Measurements from ENCODE around the gene GFOD1. TPM values are rescaled to one million over a fixed set of nuclear protein-coding genes. Genes with fewer than 3 reads are reported as not detected.

GFOD1 gene
- total and polyA plus RNA-seq, 10 donors = 3.4 to 54.0 (median 32.5) TPM

DNA sequence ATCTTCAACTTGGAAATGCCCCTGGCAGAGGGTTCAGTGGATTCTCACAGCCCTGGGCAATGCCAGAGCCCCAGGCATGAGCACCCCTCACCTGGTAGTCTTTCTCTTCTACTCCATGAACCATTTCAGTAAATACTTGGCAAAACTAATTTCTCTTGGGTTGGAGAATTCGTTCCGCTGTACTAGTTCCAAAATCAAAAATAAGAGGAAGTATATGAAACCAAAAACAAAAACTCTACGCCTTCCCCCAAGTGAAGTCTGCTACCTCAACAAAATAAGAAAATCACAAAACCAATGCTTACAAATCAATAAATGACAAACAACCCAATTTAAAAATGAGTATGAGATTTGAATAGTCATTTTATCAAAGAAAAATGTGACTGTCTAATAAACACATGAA, 12.6 kb downstream of the GFOD1 start:
- Histone ChIP-seq H3K27ac (peak overlapping the region in 3 of 8 donors; percentile 18 to 30 (median 29)), H3K4me3 (no peak overlapping the region), H3K36me3 (peaks cover 0 to 28% (median 4%) of the 10 kb centered on the region in 6 donors), H3K4me1 (peaks cover 13 to 70% (median 49%) of the 10 kb centered on the region in 6 donors), H3K27me3 (replicated peaks in 1 of 7) (no peaks in the 10 kb centered on the region), H3K9me3 (no peaks in the 10 kb centered on the region)
- no peak for TF ChIP-seq POLR2AphosphoS5 (IDR thresholded peaks at IDR 0.05)
- TF ChIP-seq, protein P1, sequence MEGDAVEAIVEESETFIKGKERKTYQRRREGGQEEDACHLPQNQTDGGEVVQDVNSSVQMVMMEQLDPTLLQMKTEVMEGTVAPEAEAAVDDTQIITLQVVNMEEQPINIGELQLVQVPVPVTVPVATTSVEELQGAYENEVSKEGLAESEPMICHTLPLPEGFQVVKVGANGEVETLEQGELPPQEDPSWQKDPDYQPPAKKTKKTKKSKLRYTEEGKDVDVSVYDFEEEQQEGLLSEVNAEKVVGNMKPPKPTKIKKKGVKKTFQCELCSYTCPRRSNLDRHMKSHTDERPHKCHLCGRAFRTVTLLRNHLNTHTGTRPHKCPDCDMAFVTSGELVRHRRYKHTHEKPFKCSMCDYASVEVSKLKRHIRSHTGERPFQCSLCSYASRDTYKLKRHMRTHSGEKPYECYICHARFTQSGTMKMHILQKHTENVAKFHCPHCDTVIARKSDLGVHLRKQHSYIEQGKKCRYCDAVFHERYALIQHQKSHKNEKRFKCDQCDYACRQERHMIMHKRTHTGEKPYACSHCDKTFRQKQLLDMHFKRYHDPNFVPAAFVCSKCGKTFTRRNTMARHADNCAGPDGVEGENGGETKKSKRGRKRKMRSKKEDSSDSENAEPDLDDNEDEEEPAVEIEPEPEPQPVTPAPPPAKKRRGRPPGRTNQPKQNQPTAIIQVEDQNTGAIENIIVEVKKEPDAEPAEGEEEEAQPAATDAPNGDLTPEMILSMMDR (IDR thresholded peaks at IDR 0.05 in 8 of 11, conservative IDR thresholded peaks at IDR 0.05 in 3 of 11) = no peak
- DNase-seq = no peak
- WGBS, 5 donors = 51 to 59% (median 55%) methylated on average over 3 of the region's 3 CpGs
- intact Hi-C loops (cut with DNase I; ENCODE audit: low total_unique reads) = no loop called here

DNA sequence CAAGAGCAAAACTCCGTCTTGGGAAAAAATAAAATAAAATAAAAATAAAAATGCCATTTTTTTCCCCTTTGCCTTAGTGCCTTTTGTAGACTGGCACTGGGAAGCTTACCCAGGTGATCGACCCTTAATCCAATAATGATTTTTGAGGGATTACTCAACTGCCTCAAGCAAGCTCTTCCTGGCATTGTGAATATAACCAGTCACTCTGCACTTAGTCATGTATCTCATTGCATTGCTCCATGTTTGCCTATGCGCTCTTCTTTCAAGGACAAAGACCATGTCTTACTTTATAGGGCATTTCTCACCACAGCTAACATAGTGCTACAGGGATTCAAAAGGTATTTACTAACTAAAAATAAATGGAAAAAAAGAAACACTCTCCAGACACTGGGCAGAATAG, 13.0 kb downstream of the GFOD1 start:
- TF ChIP-seq POLR2A (IDR thresholded peaks at IDR 0.05) (no peak), POLR2AphosphoS5 (IDR thresholded peaks at IDR 0.05) (no peak)
- TF ChIP-seq, protein P1 (IDR thresholded peaks at IDR 0.05 in 8 of 11, conservative IDR thresholded peaks at IDR 0.05 in 3 of 11) = no peak
- H3K9me3 ChIP-seq = no peaks in the 10 kb centered on the region
- peak overlapping the region in 3 of 8 donors; percentile 18 to 30 (median 29) for H3K27ac ChIP-seq
- WGBS, 5 donors = 92 to 98% (median 94%) methylated on average over 3 of the region's 3 CpGs
- H3K4me3 ChIP-seq = no peak overlapping the region
- peaks cover 8 to 66% (median 45%) of the 10 kb centered on the region in 6 donors for H3K4me1 ChIP-seq
- intact Hi-C loops (cut with DNase I; ENCODE audit: low total_unique reads) = no loop called here
- H3K27me3 ChIP-seq (replicated peaks in 1 of 7) = no peaks in the 10 kb centered on the region
- DNase-seq = no peak
- H3K36me3 ChIP-seq = peaks cover 0 to 25% (median 5%) of the 10 kb centered on the region in 6 donors

- H3K27ac ChIP-seq = no peak overlapping the region
- H3K4me1 ChIP-seq = peaks cover 8 to 60% (median 39%) of the 10 kb centered on the region in 6 donors
- peaks cover 0 to 28% (median 5%) of the 10 kb centered on the region in 6 donors for H3K36me3 ChIP-seq
- DNase-seq = no peak
- 48 to 63% (median 52%) methylated on average over 8 of the region's 8 CpGs for WGBS, 5 donors
- TF ChIP-seq POLR2AphosphoS5 (IDR thresholded peaks at IDR 0.05) = no peak
- no peak for TF ChIP-seq POLR2A (IDR thresholded peaks at IDR 0.05)
- TF ChIP-seq, protein P1 (IDR thresholded peaks at IDR 0.05 in 8 of 11, conservative IDR thresholded peaks at IDR 0.05 in 3 of 11) = no peak
- H3K27me3 ChIP-seq (replicated peaks in 1 of 7) = no peaks in the 10 kb centered on the region
- intact Hi-C loops (cut with DNase I; ENCODE audit: low total_unique reads) = no loop called here
- H3K4me3 ChIP-seq = no peak overlapping the region
- H3K9me3 ChIP-seq = no peaks in the 10 kb centered on the region
Measured at GRCh38 chr6:13473768-13474165, 13.6 kb downstream of the GFOD1 start.

- peaks cover 0 to 28% (median 5%) of the 10 kb centered on the region in 6 donors for H3K36me3 ChIP-seq
- H3K27me3 ChIP-seq (replicated peaks in 1 of 7) = no peaks in the 10 kb centered on the region
- 81 to 85% (median 84%) methylated on average over 5 of the region's 5 CpGs for WGBS, 5 donors
- no peak overlapping the region for H3K4me3 ChIP-seq
- peaks cover 8 to 54% (median 33%) of the 10 kb centered on the region in 6 donors for H3K4me1 ChIP-seq
- DNase-seq = no peak
- intact Hi-C loops (cut with DNase I; ENCODE audit: low total_unique reads) = no loop called here
- H3K27ac ChIP-seq = no peak overlapping the region
- TF ChIP-seq POLR2A (IDR thresholded peaks at IDR 0.05) (no peak), POLR2AphosphoS5 (IDR thresholded peaks at IDR 0.05) (no peak)
- TF ChIP-seq, protein P1 (IDR thresholded peaks at IDR 0.05 in 8 of 11, conservative IDR thresholded peaks at IDR 0.05 in 3 of 11) = no peak
- peaks cover 0 to 6% (median 3%) of the 10 kb centered on the region in 8 donors for H3K9me3 ChIP-seq
Measured at GRCh38 chr6:13472976-13473767, 14.2 kb downstream of the GFOD1 start.
